Uterus (tissue), 4 donors: ENCODE measurements around the gene TMEM270. TPM values are rescaled to one million over a fixed set of nuclear protein-coding genes. Genes with fewer than 3 reads are reported as not detected.

Source experiments
- DNase-seq, 2 donors: peaks; one replicate each; pipeline ENCODE4 v3.0.0-alpha.2; 2019 to 2020
- H3K27ac ChIP-seq, 2 donors: fragments of 200-600 bp; sonication (generic); 1 replicate in 1 of 2; 2 replicates in 1 of 2; pipeline ENCODE4 v1.5.1; 2016 to 2018
- H3K27me3 ChIP-seq, 2 donors: fragments of 200-600 bp; sonication (generic); one replicate each; pipeline ENCODE4 v1.5.1; 2018 to 2019; ENCODE audit warnings: control low read depth in 1 of 2
- H3K36me3 ChIP-seq, 2 donors: fragments of 200-600 bp; sonication (generic); one replicate each; pipeline ENCODE4 v1.5.1; 2019; ENCODE audit warnings: control low read depth in 1 of 2
- H3K4me1 ChIP-seq, 2 donors: fragments of 200-600 bp; sonication (generic); one replicate each; pipeline ENCODE4 v1.5.1; 2018 to 2019; ENCODE audit warnings: control low read depth in 1 of 2
- H3K4me3 ChIP-seq, 2 donors: fragments of 200-600 bp; sonication (generic); 1 replicate in 1 of 2; 2 replicates in 1 of 2; pipeline ENCODE4 v1.5.1; 2018 to 2019; ENCODE audit warnings: mild to moderate bottlenecking in 1 of 2
- H3K9me3 ChIP-seq, 2 donors: fragments of 200-600 bp; sonication (generic); one replicate each; pipeline ENCODE4 v1.5.1; 2019; ENCODE audit warnings: control low read depth in 1 of 2
- CTCF ChIP-seq, 4 experiments: fragments of 200-600 bp in 2 of 4; fragments of 450-650 bp in 2 of 4; sonication (generic) in 2 of 4; IDR thresholded peaks; one replicate each; pipeline ENCODE4 v1.5.1; 2016 to 2019; ENCODE audit warnings: antibody characterized with exemption in 4 of 4, mild to moderate bottlenecking in 2 of 4, moderate library complexity in 1 of 4
- POLR2A ChIP-seq, 2 donors: fragments of 450-650 bp; IDR thresholded peaks; one replicate each; pipeline ENCODE4 v1.6.1; 2016; ENCODE audit warnings: antibody characterized with exemption in 2 of 2, mild to moderate bottlenecking in 1 of 2, moderate library complexity in 1 of 2
- intact Hi-C: fragments of 100-400 bp; cut with DNase I; formaldehyde crosslinking; loops from one replicate; pipeline ENCODE4 v1.15.1; 2023; ENCODE audit warnings: low total_unique reads
- total RNA-seq, 4 donors: library from RNA; depleted of rRNA in 3 of 4; stranded (reverse); fragments of >200 nt in 3 of 4; gene quantifications; one replicate each; pipeline versions ENCODE4 v1.1.0 to v1.2.4, GENCODE V29; 2014 to 2023
- donor health status: DM: yes; HTN: yes; CAD: no.

The TMEM270 gene
- total RNA-seq, 4 donors from 2014 or later, result 1.1 TPM; not detected in 3

- no peak for DNase-seq
- Histone ChIP-seq H3K27me3 (no peaks in the 10 kb centered on the region), H3K27ac (no peak overlapping the region), H3K9me3 (no peaks in the 10 kb centered on the region), H3K36me3 (no peaks in the 10 kb centered on the region), H3K4me1 (no peaks in the 10 kb centered on the region), H3K4me3 (no peak overlapping the region)
- no peak for TF ChIP-seq POLR2A (IDR thresholded peaks at IDR 0.05)
- TF ChIP-seq CTCF (IDR thresholded peaks at IDR 0.05), result no peak
- intact Hi-C loops, result no loop called here
These were observed 46.7 kb downstream of the TMEM270 start for GRCh38 chr7:73907554-73908122.

- H3K9me3 ChIP-seq, result no peaks in the 10 kb centered on the region
- no peaks in the 10 kb centered on the region for H3K4me1 ChIP-seq
- no peak for TF ChIP-seq POLR2A (IDR thresholded peaks at IDR 0.05)
- TF ChIP-seq CTCF (IDR thresholded peaks at IDR 0.05), result no peak
- H3K36me3 ChIP-seq, result no peaks in the 10 kb centered on the region
- no peaks in the 10 kb centered on the region for H3K27me3 ChIP-seq
- no peak for DNase-seq
- intact Hi-C loops, result no loop called here
- no peak overlapping the region for H3K4me3 ChIP-seq
- no peak overlapping the region for H3K27ac ChIP-seq
These were observed 47.2 kb downstream of the TMEM270 start for GRCh38 chr7:73908123-73908611.

GRCh38 chr7:73909051-73909941 is 48.3 kb downstream of the TMEM270 start:
- Histone ChIP-seq H3K36me3 (no peaks in the 10 kb centered on the region), H3K9me3 (no peaks in the 10 kb centered on the region), H3K27me3 (no peaks in the 10 kb centered on the region), H3K27ac (no peak overlapping the region), H3K4me3 (no peak overlapping the region), H3K4me1 (no peaks in the 10 kb centered on the region)
- intact Hi-C loops, result no loop called here
- TF ChIP-seq CTCF (IDR thresholded peaks at IDR 0.05) (no peak), POLR2A (IDR thresholded peaks at IDR 0.05) (no peak)
- no peak for DNase-seq

- intact Hi-C loops, result no loop called here
- H3K4me1 ChIP-seq, result no peaks in the 10 kb centered on the region
- H3K27ac ChIP-seq, result no peak overlapping the region
- no peaks in the 10 kb centered on the region for H3K9me3 ChIP-seq
- no peak for DNase-seq
- no peaks in the 10 kb centered on the region for H3K36me3 ChIP-seq
- no peaks in the 10 kb centered on the region for H3K27me3 ChIP-seq
- TF ChIP-seq CTCF (IDR thresholded peaks at IDR 0.05) (no peak), POLR2A (IDR thresholded peaks at IDR 0.05) (no peak)
- no peak overlapping the region for H3K4me3 ChIP-seq
These were observed 49.0 kb downstream of the TMEM270 start for GRCh38 chr7:73909996-73910395.

GRCh38 chr7:73912223-73912622 is 51.3 kb downstream of the TMEM270 start:
- Histone ChIP-seq H3K4me1 (no peaks in the 10 kb centered on the region), H3K4me3 (no peak overlapping the region), H3K36me3 (no peaks in the 10 kb centered on the region), H3K27me3 (no peaks in the 10 kb centered on the region), H3K27ac (no peak overlapping the region), H3K9me3 (no peaks in the 10 kb centered on the region)
- intact Hi-C loops, result no loop called here
- DNase-seq, result no peak
- TF ChIP-seq CTCF (IDR thresholded peaks at IDR 0.05) (no peak), POLR2A (IDR thresholded peaks at IDR 0.05) (no peak)
